Measurements from ENCODE around the gene HMX1. TPM values are rescaled to one million over a fixed set of nuclear protein-coding genes. Genes with fewer than 3 reads are reported as not detected.

Gene HMX1
- total and polyA plus RNA-seq, 2 experiments from 2014 or later = 0.69 TPM; not detected in 1

GRCh38 chr4:8874003-8874895, 2.6 kb upstream of the HMX1 start:
- H3K4me3 Mint-ChIP-seq = no peak overlapping the region

More at GRCh38 chr4:8874003-8874895, 2.6 kb upstream of the HMX1 start:
- DNase-seq (ENCODE audit: low spot score) = no peak
- no peaks in the 10 kb centered on the region for H3K79me2 ChIP-seq (replicated peaks; ENCODE audit: insufficient read depth)
- H3K36me3 Mint-ChIP-seq (ENCODE audit: low read depth) = no peaks in the 10 kb centered on the region; the same call in 2 of the 3 replicates
- H3K27me3 ChIP-seq (ENCODE audit: insufficient read depth) = peaks cover 97% of the 10 kb centered on the region
- no peaks in the 10 kb centered on the region; the same call in 2 of the 3 replicates for H3K9me3 Mint-ChIP-seq
- peaks cover 36% of the 10 kb centered on the region for H4K20me1 ChIP-seq (replicated peaks; ENCODE audit: insufficient read depth)
- H3K36me3 ChIP-seq (ENCODE audit: insufficient read depth) = no peaks in the 10 kb centered on the region
- H3K27me3 Mint-ChIP-seq (ENCODE audit: insufficient read depth, low read depth, poor library complexity) = peaks cover 91% of the 10 kb centered on the region
- no peak overlapping the region for H3K4me2 ChIP-seq
- H3K4me3 ChIP-seq = no peak overlapping the region
- H3F3A ChIP-seq (replicated peaks; ENCODE audit: low read depth) = 0 out of 2 replicates have a peak, but pooled peaks cover 8% of the 10 kb centered on the region
- H3K9me2 ChIP-seq (ENCODE audit: insufficient read depth) = no peaks in the 10 kb centered on the region
- H3K4me1 ChIP-seq (ENCODE audit: insufficient read depth) = peaks cover 30% of the 10 kb centered on the region
- H2AFZ ChIP-seq = no peak overlapping the region
- TF ChIP-seq CREB1 (CRISPR knock-in tag; IDR thresholded peaks at IDR 0.05; ENCODE audit: low read depth) (no peak), ZNF114 (CRISPR knock-in tag; IDR thresholded peaks at IDR 0.05) (no peak), ETS1 (IDR thresholded peaks at IDR 0.05) (no peak), CTCF (conservative IDR thresholded peaks at IDR 0.05; ENCODE audit: low read depth in 2 of 2) (peak; percentile 21 to 39; a peak in 3 of 4 replicates), EZH2 (IDR thresholded peaks at IDR 0.05; ENCODE audit: low read depth, unreplicated experiment) (peak; percentile 91), REST (IDR thresholded peaks at IDR 0.05; ENCODE audit: unreplicated experiment) (no peak), JUNB (IDR thresholded peaks at IDR 0.05; ENCODE audit: unreplicated experiment) (no peak), ZNF331 (CRISPR knock-in tag; IDR thresholded peaks at IDR 0.05; ENCODE audit: low read depth) (no peak), ZNF462 (CRISPR knock-in tag; IDR thresholded peaks at IDR 0.05) (no peak), EZH2phosphoT487 (IDR thresholded peaks at IDR 0.05; ENCODE audit: unreplicated experiment) (peak; percentile 97), STAT1 (IDR thresholded peaks at IDR 0.05; ENCODE audit: unreplicated experiment) (no peak), NANOG (IDR thresholded peaks at IDR 0.05; ENCODE audit: borderline replicate concordance) (no peak), POLR2AphosphoS5 (IDR thresholded peaks at IDR 0.05; ENCODE audit: low read depth) (no peak)
- H3K4me1 Mint-ChIP-seq = peaks cover 25% of the 10 kb centered on the region
- H3K27ac ChIP-seq (ENCODE audit: low read depth) = no peak overlapping the region
- H3K27ac Mint-ChIP-seq = no peak overlapping the region
- peak; percentile 2; the same call in 2 of the 3 replicates for ATAC-seq
